Panc1 (cell line): ENCODE measurements around the gene CD300LB. TPM values are rescaled to one million over a fixed set of nuclear protein-coding genes. Genes with fewer than 3 reads are reported as not detected.

Experiments
- ATAC-seq: fragments of 200-7000 bp; cut with Tn5 transposase; 2 replicates; pipeline ENCODE4 v1.9.1; 2020; ENCODE audit warnings: mild to moderate bottlenecking, moderate library complexity
- BruUV-seq: library from RNA; stranded (reverse); fragments of 400-500 nt; replicated peaks from 2 replicates; lab custom pipeline; 2021; lab: Mats Ljungman, UMichigan
- CTCF ChIA-PET: fragments of 300-600 bp; sonication (Branson Sonifier 250); formaldehyde crosslinking; loops from one replicate; lab custom pipeline; 2022; ENCODE audit warnings: antibody characterized with exemption; lab: Charles Lee
- POLR2A ChIA-PET: fragments of 300-600 bp; sonication (Branson Sonifier 250); formaldehyde crosslinking; loops from one replicate; lab custom pipeline; 2022; ENCODE audit warnings: antibody characterized with exemption; lab: Charles Lee
- DNase-seq: peaks from one replicate; pipeline ENCODE4 v3.0.0-alpha.2; 2010; ENCODE audit warnings: low read depth, low spot score
- H3K27ac ChIP-seq: 2 replicates; pipeline ENCODE4 v1.5.1; 2011; ENCODE audit warnings: mild to moderate bottlenecking, low read length, inconsistent platforms
- H3K27me3 ChIP-seq: fragments of 200-500 bp; sonication (Bioruptor generic); 2 replicates; pipeline ENCODE4 v1.6.0; 2014; ENCODE audit warnings: low read length, inconsistent platforms; ENCODE audit not compliant: control insufficient read depth, insufficient read depth
- H3K36me3 ChIP-seq: fragments of 200-500 bp; sonication (Bioruptor generic); 2 replicates; pipeline ENCODE4 v1.5.1; 2014; ENCODE audit warnings: inconsistent platforms, mild to moderate bottlenecking, low read length, moderate library complexity; ENCODE audit not compliant: control insufficient read depth, insufficient read depth
- H3K4me1 ChIP-seq: 2 replicates; pipeline ENCODE4 v1.5.1; 2011; ENCODE audit warnings: inconsistent platforms, mild to moderate bottlenecking, low read length, moderate library complexity; ENCODE audit not compliant: control insufficient read depth, insufficient read depth
- H3K4me3 ChIP-seq, 2 experiments: 2 replicates each; pipeline ENCODE4 v1.5.1; 2011 to 2012; ENCODE audit warnings: low read depth in 2 of 2, low read length in 2 of 2, mild to moderate bottlenecking in 2 of 2, inconsistent platforms in 1 of 2, moderate library complexity in 1 of 2
- H3K9me3 ChIP-seq: fragments of 200-500 bp; sonication (Bioruptor generic); 2 replicates; pipeline ENCODE4 v1.5.1; 2014; ENCODE audit warnings: low read depth, mild to moderate bottlenecking, inconsistent platforms, low read length, moderate library complexity; ENCODE audit not compliant: control insufficient read depth, insufficient read depth
- CTCF ChIP-seq: fragments of 450-650 bp; IDR thresholded peaks from 2 replicates; pipeline ENCODE4 v1.5.1; 2017; ENCODE audit warnings: mild to moderate bottlenecking
- POLR2AphosphoS5 ChIP-seq: IDR thresholded peaks from 2 replicates; pipeline ENCODE4 v1.6.1; 2012; ENCODE audit warnings: mild to moderate bottlenecking, low read depth, low read length, moderate library complexity
- REST ChIP-seq, 2 experiments: IDR thresholded peaks; 2 replicates each; pipeline ENCODE4 v1.6.1; 2011 to 2012; ENCODE audit warnings: low read depth in 2 of 2, control low read depth in 1 of 2, low read length in 1 of 2, mild to moderate bottlenecking in 1 of 2, moderate library complexity in 1 of 2; ENCODE audit not compliant: insufficient read depth in 1 of 2
- SIN3A ChIP-seq: IDR thresholded peaks from 2 replicates; pipeline ENCODE4 v1.6.1; 2012; ENCODE audit warnings: low read depth, mild to moderate bottlenecking, low read length, moderate library complexity, borderline replicate concordance; ENCODE audit not compliant: insufficient read depth
- TCF7L2 ChIP-seq: IDR thresholded peaks from 2 replicates; pipeline ENCODE4 v1.6.1; 2011; ENCODE audit warnings: mild to moderate bottlenecking, low read depth, low read length, inconsistent platforms
- in situ Hi-C: cut with HindIII; loops from 2 replicates; pipeline ENCODE4 v1.10.0; 2016; ENCODE audit warnings: low sequenced_read_pairs, low pct_unique_long_range_greater_than_20kb
- intact Hi-C: fragments of 100-400 bp; cut with micrococcal nuclease; formaldehyde crosslinking; loops from one replicate; pipeline ENCODE4 v1.10.0; 2022; ENCODE audit not compliant: unreplicated experiment
- total RNA-seq: library from RNA; stranded (reverse); gene quantifications from one replicate; pipeline ENCODE4 v1.2.1, GENCODE V29; 2021; ENCODE audit not compliant: unreplicated experiment

CD300LB gene
- total RNA-seq, 1 experiment from 2014 or later, result not detected

- in situ Hi-C loops, result no loop called here
- Histone ChIP-seq H3K36me3 (no peaks in the 10 kb centered on the region), H3K27ac (no peak overlapping the region), H3K27me3 (no peaks in the 10 kb centered on the region; the same call in none of the 2 replicates), H3K4me1 (no peaks in the 10 kb centered on the region), H3K9me3 (no peaks in the 10 kb centered on the region), H3K4me3 (no peak overlapping the region)
- POLR2A ChIA-PET, result no interaction called here
- CTCF ChIA-PET, result interaction anchor here (1.2 kb wide), 1 partner anchor 105 kb away, joined by 3 read pairs; no protein-coding TSS in a partner anchor
- TF ChIP-seq TCF7L2, result no peak
- no peak for TF ChIP-seq POLR2AphosphoS5
- TF ChIP-seq CTCF, result no peak
- TF ChIP-seq SIN3A, result no peak
- TF ChIP-seq REST (IDR thresholded peaks at IDR 0.05; ENCODE audit: insufficient read depth in 1 of 2, low read depth in 2 of 2, low read length in 1 of 2), result no peak
- ATAC-seq (no peak), DNase-seq (no peak)
- BruUV-seq, result no TSS peak
- intact Hi-C loops, result no loop called here
Observed at GRCh38 chr17:74484066-74484465, 47.2 kb downstream of the CD300LB start.

- in situ Hi-C loops (no loop called here), intact Hi-C loops (no loop called here)
- DNase-seq (no peak), ATAC-seq (no peak)
- no peak overlapping the region for H3K27ac ChIP-seq
- CTCF ChIA-PET, result no interaction called here
- no peaks in the 10 kb centered on the region for H3K9me3 ChIP-seq
- no TSS peak for BruUV-seq
- POLR2A ChIA-PET, result no interaction called here
- H3K27me3 ChIP-seq, result peaks cover 6% of the 10 kb centered on the region
- TF ChIP-seq TCF7L2, result no peak
- no peak for TF ChIP-seq CTCF
- no peak for TF ChIP-seq SIN3A
- TF ChIP-seq POLR2AphosphoS5, result no peak
- no peak for TF ChIP-seq REST (IDR thresholded peaks at IDR 0.05; ENCODE audit: insufficient read depth in 1 of 2, low read depth in 2 of 2, low read length in 1 of 2)
- no peaks in the 10 kb centered on the region for H3K4me1 ChIP-seq
- H3K36me3 ChIP-seq, result no peaks in the 10 kb centered on the region
- H3K4me3 ChIP-seq, result no peak overlapping the region
Observed at GRCh38 chr17:74481621-74482020, 49.7 kb downstream of the CD300LB start.
